SK-N-SH (cell line): ENCODE data around the gene RLN2.

ENCODE experiments used
- CTCF ChIP-seq: fragments of 200-600 bp; sonication (generic); IDR thresholded peaks from 2 replicates; pipeline ENCODE4 v1.6.1; 2017; ENCODE audit warnings: antibody characterized with exemption, mild to moderate bottlenecking, moderate library complexity
- EP300 ChIP-seq, 2 experiments: IDR thresholded peaks; 2 replicates each; pipeline versions ENCODE4 v1.4.0 to v1.6.1; 2012; ENCODE audit warnings: borderline replicate concordance in 1 of 2, low read depth in 1 of 2, low read length in 1 of 2
- FOSL2 ChIP-seq: IDR thresholded peaks from 2 replicates; pipeline ENCODE4 v1.4.0; 2012; ENCODE audit warnings: low read depth, mild to moderate bottlenecking, moderate library complexity, borderline replicate concordance
- NRF1 ChIP-seq: IDR thresholded peaks from 2 replicates; pipeline ENCODE4 v1.6.1; 2012; ENCODE audit warnings: low read depth, mild to moderate bottlenecking, low read length
- POLR2AphosphoS5 ChIP-seq: IDR thresholded peaks from 2 replicates; pipeline ENCODE4 v1.6.1; 2012; ENCODE audit warnings: low read depth, low read length
- REST ChIP-seq: IDR thresholded peaks from 2 replicates; pipeline ENCODE4 v1.6.1; 2012; ENCODE audit warnings: mild to moderate bottlenecking, low read depth, low read length, moderate library complexity
- SMC3 ChIP-seq: IDR thresholded peaks from 2 replicates; pipeline ENCODE4 v1.6.1; 2012; ENCODE audit warnings: low read depth, low read length, improper control_type of control experiment

GRCh38 chr9:5305741-5306140 is 1.2 kb upstream of the RLN2 start:
- TF ChIP-seq CTCF, result no peak
- TF ChIP-seq SMC3, result no peak
- no peak for TF ChIP-seq REST
- no peak for TF ChIP-seq NRF1
- TF ChIP-seq EP300 (IDR thresholded peaks at IDR 0.05; ENCODE audit: borderline replicate concordance in 1 of 2, low read depth in 1 of 2, low read length in 1 of 2), result no peak
- TF ChIP-seq FOSL2, result no peak
- no peak for TF ChIP-seq POLR2AphosphoS5
